H1 (cell line): Measurements from ENCODE around the gene ACSF3. TPM values are rescaled to one million over a fixed set of nuclear protein-coding genes. Genes with fewer than 3 reads are reported as not detected.

ENCODE experiments used
- CTCF ChIA-PET: fragments of 300-600 bp; sonication (Branson Sonifier 250); formaldehyde crosslinking; loops from one replicate; lab custom pipeline; 2021; ENCODE audit not compliant: partially characterized antibody; lab: Charles Lee
- POLR2A ChIA-PET: fragments of 300-600 bp; sonication (Branson Sonifier 250); formaldehyde crosslinking; loops from one replicate; lab custom pipeline; 2021; ENCODE audit warnings: inconsistent platforms; ENCODE audit not compliant: partially characterized antibody; lab: Charles Lee
- DNase-seq, 2 experiments: peaks; one replicate each; pipeline versions ENCODE4 v3.0.0 to v3.0.0-alpha.2; 2010 to 2022; ENCODE audit warnings: low spot score in 2 of 2, low read depth in 1 of 2, mixed read lengths in 1 of 2
- FAIRE-seq: peaks from 2 replicates; lab custom pipeline; 2011; peaks lifted over from hg19 to GRCh38; lab: Jason Lieb, UNC
- H2AFZ ChIP-seq: 2 replicates; pipeline ENCODE4 v1.8.1; 2012; ENCODE audit warnings: low read length, inconsistent platforms
- H2AK5ac ChIP-seq: 2 replicates; pipeline ENCODE4 v1.6.1; 2013; ENCODE audit warnings: low read depth, low read length
- H2BK120ac ChIP-seq: replicated peaks from 2 replicates; pipeline ENCODE3; 2013; ENCODE audit warnings: low read depth, low read length, inconsistent platforms
- H2BK12ac ChIP-seq: 2 replicates; pipeline ENCODE4 v1.6.1; 2013; ENCODE audit warnings: low read depth, low read length
- H2BK15ac ChIP-seq: 2 replicates; pipeline ENCODE4 v1.6.1; 2013; ENCODE audit warnings: low read length
- H2BK20ac ChIP-seq: 2 replicates; pipeline ENCODE4 v1.6.1; 2013; ENCODE audit warnings: low read length
- H2BK5ac ChIP-seq: 2 replicates; pipeline ENCODE4 v1.6.1; 2013; ENCODE audit warnings: low read depth, low read length
- H3K14ac ChIP-seq: 2 replicates; pipeline ENCODE4 v1.6.1; 2013; ENCODE audit warnings: inconsistent platforms; ENCODE audit not compliant: insufficient read length
- H3K18ac ChIP-seq: 2 replicates; pipeline ENCODE4 v1.6.1; 2013; ENCODE audit warnings: low read length; ENCODE audit errors: extremely low read depth
- H3K23ac ChIP-seq: 2 replicates; pipeline ENCODE4 v1.6.1; 2013; ENCODE audit warnings: inconsistent platforms; ENCODE audit not compliant: insufficient read length
- H3K23me2 ChIP-seq: 2 replicates; pipeline ENCODE4 v1.6.1; 2013; ENCODE audit warnings: low read depth, low read length
- H3K27ac ChIP-seq: 2 replicates; pipeline ENCODE4 v1.6.1; 2011; ENCODE audit warnings: low read depth, low read length, inconsistent platforms
- H3K27me3 ChIP-seq, 4 experiments: replicated peaks in 1 of 4; 1 replicate in 1 of 4; 2 replicates in 3 of 4; pipeline versions ENCODE4 v1.6.1 to v1.8.1; 2011 to 2013; ENCODE audit warnings: low read length in 3 of 4, mild to moderate bottlenecking in 3 of 4, inconsistent platforms in 2 of 4, mixed read lengths in 2 of 4, moderate library complexity in 1 of 4; ENCODE audit not compliant: control insufficient read depth in 3 of 4, insufficient read depth in 3 of 4; ENCODE audit errors: extremely low read depth in 1 of 4
- H3K36me3 ChIP-seq, 4 experiments: 2 replicates each; pipeline versions ENCODE4 v1.6.1 to v1.8.1; 2011 to 2013; ENCODE audit warnings: mild to moderate bottlenecking in 4 of 4, low read length in 3 of 4, moderate library complexity in 2 of 4, control low read depth in 1 of 4, inconsistent platforms in 1 of 4; ENCODE audit not compliant: insufficient read depth in 4 of 4, control insufficient read depth in 2 of 4
- H3K4ac ChIP-seq: replicated peaks from 2 replicates; pipeline ENCODE3; 2013; ENCODE audit warnings: low read length, low read depth, mixed read lengths, inconsistent platforms; ENCODE audit not compliant: insufficient read length
- H3K4me1 ChIP-seq, 4 experiments: replicated peaks in 1 of 4; 1 replicate in 1 of 4; 2 replicates in 3 of 4; pipeline versions ENCODE4 v1.6.1 to v1.8.1; 2011 to 2013; ENCODE audit warnings: low read length in 3 of 4, inconsistent platforms in 2 of 4, mixed read lengths in 1 of 4; ENCODE audit not compliant: insufficient read depth in 4 of 4, control insufficient read depth in 3 of 4
- H3K4me2 ChIP-seq, 2 experiments: 2 replicates each; pipeline versions ENCODE4 v1.6.1 to v1.8.1; 2011 to 2013; ENCODE audit warnings: low read depth in 2 of 2, low read length in 2 of 2, control low read depth in 1 of 2, inconsistent platforms in 1 of 2, mild to moderate bottlenecking in 1 of 2; ENCODE audit not compliant: insufficient read depth in 1 of 2
- H3K4me3 ChIP-seq, 4 experiments: fragments of 200-600, 300-600 bp in 1 of 4; sonication (generic), shearing (Covaris generic), sonication (Bioruptor Twin) in 1 of 4; 2 replicates each; pipeline versions ENCODE4 v1.5.1 to v1.8.1; 2011 to 2016; ENCODE audit warnings: low read length in 4 of 4, low read depth in 3 of 4, control low read depth in 2 of 4, inconsistent platforms in 2 of 4, mild to moderate bottlenecking in 2 of 4, mixed read lengths in 1 of 4, moderate library complexity in 1 of 4; ENCODE audit not compliant: insufficient read depth in 2 of 4; ENCODE audit errors: extremely low read depth in 1 of 4
- H3K56ac ChIP-seq: replicated peaks from 2 replicates; pipeline ENCODE3; 2013; ENCODE audit warnings: low read depth, mild to moderate bottlenecking, mixed read lengths, low read length, inconsistent platforms; ENCODE audit not compliant: insufficient read length
- H3K79me1 ChIP-seq: 2 replicates; pipeline ENCODE4 v1.6.1; 2013; ENCODE audit warnings: low read depth, low read length, control low read depth
- H3K79me2 ChIP-seq, 2 experiments: 2 replicates each; pipeline versions ENCODE4 v1.6.1 to v1.8.1; 2012 to 2013; ENCODE audit warnings: low read length in 2 of 2, mild to moderate bottlenecking in 2 of 2, inconsistent platforms in 1 of 2; ENCODE audit not compliant: insufficient read depth in 2 of 2, control insufficient read depth in 1 of 2
- H3K9ac ChIP-seq, 4 experiments: replicated peaks in 1 of 4; 1 replicate in 1 of 4; 2 replicates in 3 of 4; pipeline versions ENCODE4 v1.6.1 to v1.8.1; 2011 to 2013; ENCODE audit warnings: low read depth in 3 of 4, low read length in 3 of 4, control low read depth in 2 of 4, mild to moderate bottlenecking in 2 of 4, moderate library complexity in 2 of 4, inconsistent platforms in 1 of 4; ENCODE audit errors: extremely low read depth in 1 of 4
- H3K9me3 ChIP-seq, 2 experiments: 2 replicates each; pipeline versions ENCODE4 v1.6.1 to v1.8.1; 2012 to 2013; ENCODE audit warnings: mild to moderate bottlenecking in 2 of 2, moderate library complexity in 2 of 2, control low read depth in 1 of 2, inconsistent platforms in 1 of 2, low read depth in 1 of 2, low read length in 1 of 2, mixed read lengths in 1 of 2; ENCODE audit not compliant: insufficient read depth in 2 of 2
- H4K20me1 ChIP-seq, 2 experiments: replicated peaks in 1 of 2; 2 replicates each; pipeline versions ENCODE3 to v1.8.1; 2011 to 2013; ENCODE audit warnings: inconsistent platforms in 2 of 2, low read length in 2 of 2, mild to moderate bottlenecking in 1 of 2; ENCODE audit not compliant: insufficient read depth in 2 of 2, control insufficient read depth in 1 of 2
- H4K5ac ChIP-seq: 2 replicates; pipeline ENCODE4 v1.6.1; 2013; ENCODE audit warnings: low read length, low read depth, mixed read lengths, inconsistent platforms; ENCODE audit not compliant: insufficient read length
- H4K8ac ChIP-seq: 2 replicates; pipeline ENCODE4 v1.8.0; 2013; ENCODE audit warnings: mild to moderate bottlenecking, moderate library complexity, low read length, inconsistent platforms; ENCODE audit not compliant: insufficient read depth; ENCODE audit errors: extremely low read depth
- H4K91ac ChIP-seq: replicated peaks from 2 replicates; pipeline ENCODE3; 2013; ENCODE audit warnings: low read length, mixed read lengths, inconsistent platforms; ENCODE audit not compliant: insufficient read length
- BCL11A ChIP-seq, 2 experiments: IDR thresholded peaks; one replicate each; pipeline ENCODE4 v1.6.1; 2011; ENCODE audit warnings: low read depth in 2 of 2, low read length in 2 of 2, mild to moderate bottlenecking in 2 of 2
- CBX5 ChIP-seq: fragments of 300-800, 300-1000 bp; sonication (generic); IDR thresholded peaks from 2 replicates; pipeline ENCODE4 v1.7.1; 2016; ENCODE audit warnings: antibody characterized with exemption, low read length, low read depth
- CBX8 ChIP-seq: fragments of 300-800, 300-1000 bp; sonication (generic); IDR thresholded peaks from 2 replicates; pipeline ENCODE4 v1.7.1; 2016; ENCODE audit warnings: low read depth, low read length, borderline replicate concordance
- CEBPB ChIP-seq: IDR thresholded peaks from 2 replicates; pipeline ENCODE4 v1.6.1; 2012; ENCODE audit warnings: low read depth, low read length
- CHD1 ChIP-seq: IDR thresholded peaks from 2 replicates; pipeline ENCODE4 v1.6.1; 2012; ENCODE audit warnings: low read depth, low read length, improper control_type of control experiment
- EP300 ChIP-seq, 2 experiments: IDR thresholded peaks; 1 replicate in 1 of 2; 2 replicates in 1 of 2; pipeline ENCODE4 v1.6.1; 2011 to 2012; ENCODE audit warnings: low read depth in 2 of 2, low read length in 2 of 2, mild to moderate bottlenecking in 2 of 2, borderline replicate concordance in 1 of 2, inconsistent platforms in 1 of 2, moderate library complexity in 1 of 2
- GTF2F1 ChIP-seq: IDR thresholded peaks from 2 replicates; pipeline ENCODE4 v1.6.1; 2012; ENCODE audit warnings: low read depth, low read length, improper control_type of control experiment, borderline replicate concordance
- HDAC2 ChIP-seq, 2 experiments: fragments of 300-600 bp in 1 of 2; sonication (generic) in 1 of 2; IDR thresholded peaks; 2 replicates each; pipeline ENCODE4 v1.6.1; 2011 to 2012; ENCODE audit warnings: low read depth in 2 of 2, low read length in 2 of 2, mild to moderate bottlenecking in 2 of 2, moderate library complexity in 2 of 2, borderline replicate concordance in 1 of 2, inconsistent platforms in 1 of 2
- JUND ChIP-seq: IDR thresholded peaks from 2 replicates; pipeline ENCODE4 v1.6.1; 2011; ENCODE audit warnings: mild to moderate bottlenecking, improper control_type of control experiment, low read length
- KDM4A ChIP-seq: IDR thresholded peaks from one replicate; pipeline ENCODE4 v1.7.1; 2012; ENCODE audit warnings: low read depth, mild to moderate bottlenecking, moderate library complexity, low read length, inconsistent platforms; ENCODE audit not compliant: severe bottlenecking
- RBBP5 ChIP-seq: IDR thresholded peaks from 2 replicates; pipeline ENCODE4 v1.7.1; 2012; ENCODE audit warnings: low read depth, mild to moderate bottlenecking, inconsistent platforms, low read length, moderate library complexity, borderline replicate concordance
- RNF2 ChIP-seq: fragments of 200-900, 300-1000 bp; sonication (generic); IDR thresholded peaks from 2 replicates; pipeline ENCODE4 v1.7.1; 2016; ENCODE audit warnings: borderline replicate concordance, low read depth, mild to moderate bottlenecking, antibody characterized with exemption, low read length; ENCODE audit not compliant: poor library complexity, severe bottlenecking; ENCODE audit errors: missing control alignments
- SP1 ChIP-seq: IDR thresholded peaks from 2 replicates; pipeline ENCODE4 v1.6.1; 2011; ENCODE audit warnings: low read depth, low read length
- SP2 ChIP-seq: IDR thresholded peaks from 2 replicates; pipeline ENCODE4 v1.6.1; 2012; ENCODE audit warnings: mild to moderate bottlenecking, low read length, inconsistent platforms
- ZNF274 ChIP-seq: IDR thresholded peaks from 2 replicates; pipeline ENCODE4 v1.7.0; 2012; ENCODE audit warnings: low read length, borderline replicate concordance; ENCODE audit errors: extremely low read depth
- WGBS, 2 experiments: shearing (Covaris generic) in 1 of 2; methylation state at CpG; one replicate each; pipeline versions ENCODE4 v1.1.6 to v1.1.7; 2013 to 2015; ENCODE audit warnings: low lambda C conversion rate in 2 of 2, mixed read lengths in 2 of 2, inconsistent platforms in 1 of 2, low coverage in 1 of 2, missing lambda C conversion rate in 1 of 2; ENCODE audit not compliant: insufficient replicate concordance in 2 of 2, insufficient coverage in 1 of 2, insufficient read length in 1 of 2; ENCODE audit errors: extremely low coverage in 1 of 2, missing lambda C conversion rate in 1 of 2; 5-methylcytosine and 5-hydroxymethylcytosine counted together
- polyA plus RNA-seq, 7 experiments: library from polyadenylated mRNA; depleted of rRNA in 3 of 7; stranded (reverse) in 5 of 7; unstranded in 2 of 7; fragments of >200 nt in 5 of 7; fragments of 200-250 nt in 2 of 7; gene quantifications; 1 replicate in 5 of 7; 2 replicates in 1 of 7; 4 replicates in 1 of 7; pipeline versions ENCODE4 v1.2.1 to v1.2.3, GENCODE V29; 2011 to 2013; ENCODE audit warnings: missing spikeins in 2 of 7, mixed read lengths in 2 of 7
- total RNA-seq: library from RNA; stranded (reverse); fragmentation: NEBNext Ultra II Directional; extraction: Animal tissue kit (Norgen Biotek cat#: 25700); gene quantifications from 2 replicates; pipeline ENCODE4 v1.2.1, GENCODE V29; 2021

The ACSF3 gene
- total and polyA plus RNA-seq, 2 of the 8 experiments (the other 6 are each of a cell fraction or from before 2014, with no cell fraction given) = 15.6 to 22.9 TPM

GRCh38 chr16:89058812-89059211 lies 34.8 kb upstream of the ACSF3 start:
- DNase-seq = no peak
- no peaks in the 10 kb centered on the region for H3K79me1 ChIP-seq
- H3K4me2 ChIP-seq = no peak overlapping the region
- no peaks in the 10 kb centered on the region for H3K23me2 ChIP-seq
- H3K27ac ChIP-seq = no peak overlapping the region
- no peaks in the 10 kb centered on the region for H3K9me3 ChIP-seq
- H3K56ac ChIP-seq = no peak overlapping the region
- ChIA-PET POLR2A (no interaction called here), CTCF (interaction anchor here (1.1 kb wide), 1 partner anchor 21 kb away, joined by 3 read pairs; no protein-coding TSS in a partner anchor)
- H2BK12ac ChIP-seq = no peak overlapping the region
- H4K8ac ChIP-seq = no peak overlapping the region
- no peak overlapping the region for H3K9ac ChIP-seq
- H2BK120ac ChIP-seq = no peak overlapping the region
- no peak overlapping the region for H3K23ac ChIP-seq
- H2BK20ac ChIP-seq = no peak overlapping the region
- no peaks in the 10 kb centered on the region for H3K27me3 ChIP-seq
- no peak overlapping the region for H2AFZ ChIP-seq
- H4K20me1 ChIP-seq = no peaks in the 10 kb centered on the region
- no peak overlapping the region for H2BK5ac ChIP-seq
- no peaks in the 10 kb centered on the region for H3K79me2 ChIP-seq
- H3K4ac ChIP-seq = no peak overlapping the region
- H3K4me1 ChIP-seq = no peaks in the 10 kb centered on the region
- no peak overlapping the region for H3K4me3 ChIP-seq
- no peak overlapping the region for H3K18ac ChIP-seq
- H2AK5ac ChIP-seq = no peak overlapping the region
- WGBS, 2 experiments = 83 to 100% methylated on average over 2 to 5 of the region's 9 CpGs
- no peaks in the 10 kb centered on the region for H3K36me3 ChIP-seq
- no peak overlapping the region for H2BK15ac ChIP-seq
- FAIRE-seq = no peak
- no peak overlapping the region for H4K5ac ChIP-seq
- H3K14ac ChIP-seq = no peak overlapping the region
- H4K91ac ChIP-seq = no peak overlapping the region
- TF ChIP-seq BCL11A (IDR thresholded peaks at IDR 0.05; ENCODE audit: low read depth in 2 of 2, low read length in 2 of 2) (no peak), EP300 (IDR thresholded peaks at IDR 0.05; ENCODE audit: borderline replicate concordance in 1 of 2, low read depth in 2 of 2, low read length in 2 of 2) (no peak), RNF2 (no peak), CEBPB (no peak), SP2 (no peak), HDAC2 (IDR thresholded peaks at IDR 0.05; ENCODE audit: borderline replicate concordance in 1 of 2, low read depth in 2 of 2, low read length in 2 of 2) (no peak), ZNF274 (no peak), KDM4A (no peak), GTF2F1 (no peak), CBX5 (no peak), RBBP5 (no peak), JUND (no peak), CBX8 (no peak), CHD1 (no peak), SP1 (no peak)
